Measurements from ENCODE around the gene KCNQ1. TPM values are rescaled to one million over a fixed set of nuclear protein-coding genes. Genes with fewer than 3 reads are reported as not detected.
A peak's percentile ranks its signal among the peaks of the same experiment; 100 is the strongest.

KCNQ1 gene
- total RNA-seq, 1 donor from 2014 or later, result 8.5 TPM

- H3K36me3 Mint-ChIP-seq, result peaks cover 75% of the 10 kb centered on the region
- no peak for TF ChIP-seq CTCF (IDR thresholded peaks at IDR 0.05; ENCODE audit: unreplicated experiment)
- H3K27ac Mint-ChIP-seq, result peak overlapping the region; percentile 82
- peaks cover 73% of the 10 kb centered on the region for H3K9me3 Mint-ChIP-seq
- DNase-seq (ENCODE audit: low spot score in 2 of 2, unreplicated experiment in 2 of 2), result no peak
- H3K4me3 Mint-ChIP-seq, result no peak overlapping the region
- H3K27me3 Mint-ChIP-seq (ENCODE audit: low read depth), result no peaks in the 10 kb centered on the region
- H3K4me1 Mint-ChIP-seq, result peaks cover 3% of the 10 kb centered on the region
Observed at GRCh38 chr11:2647167-2647566, 202.4 kb downstream of the KCNQ1 start.

GRCh38 chr11:2647953-2648352 lies 203.1 kb downstream of the KCNQ1 start:
- DNase-seq (ENCODE audit: low spot score in 2 of 2, unreplicated experiment in 2 of 2), result no peak
- Mint-ChIP-seq H3K27me3 (ENCODE audit: low read depth) (no peaks in the 10 kb centered on the region), H3K36me3 (peaks cover 76% of the 10 kb centered on the region), H3K27ac (no peak overlapping the region), H3K4me1 (peaks cover 3% of the 10 kb centered on the region), H3K4me3 (no peak overlapping the region), H3K9me3 (peaks cover 67% of the 10 kb centered on the region)
- TF ChIP-seq CTCF (IDR thresholded peaks at IDR 0.05; ENCODE audit: unreplicated experiment), result no peak

- TF ChIP-seq CTCF (IDR thresholded peaks at IDR 0.05; ENCODE audit: unreplicated experiment), result no peak
- DNase-seq (ENCODE audit: low spot score in 2 of 2, unreplicated experiment in 2 of 2), result no peak
- Mint-ChIP-seq H3K4me1 (peaks cover 3% of the 10 kb centered on the region), H3K4me3 (no peak overlapping the region), H3K27ac (no peak overlapping the region), H3K9me3 (peaks cover 57% of the 10 kb centered on the region), H3K36me3 (peaks cover 72% of the 10 kb centered on the region), H3K27me3 (ENCODE audit: low read depth) (no peaks in the 10 kb centered on the region)
Observed at GRCh38 chr11:2649400-2649799, 204.6 kb downstream of the KCNQ1 start.

DNA sequence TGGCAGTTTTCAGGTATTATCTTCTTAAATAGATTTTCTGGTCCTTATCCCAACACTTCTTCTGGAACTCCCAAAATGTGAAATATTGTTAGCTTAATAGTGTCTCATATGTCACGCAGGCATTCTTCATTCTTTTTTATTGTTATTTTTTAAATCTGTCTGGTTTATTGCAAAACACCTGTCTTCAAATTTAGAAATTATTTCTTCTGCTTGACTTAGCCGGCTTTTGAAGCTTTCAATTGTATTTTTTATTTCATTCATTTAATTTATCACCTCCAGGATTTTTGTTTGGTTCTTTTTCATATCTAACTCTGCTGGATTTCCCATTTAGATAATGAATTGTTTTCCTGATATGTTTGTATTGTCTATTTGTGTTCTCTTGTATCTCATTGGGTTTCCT lies 205.0 kb downstream of the KCNQ1 start:
- peaks cover 57% of the 10 kb centered on the region for H3K9me3 Mint-ChIP-seq
- H3K36me3 Mint-ChIP-seq, result peaks cover 72% of the 10 kb centered on the region
- H3K27ac Mint-ChIP-seq, result no peak overlapping the region
- no peak for DNase-seq (ENCODE audit: low spot score in 2 of 2, unreplicated experiment in 2 of 2)
- H3K4me3 Mint-ChIP-seq, result no peak overlapping the region
- no peaks in the 10 kb centered on the region for H3K27me3 Mint-ChIP-seq (ENCODE audit: low read depth)
- peaks cover 3% of the 10 kb centered on the region for H3K4me1 Mint-ChIP-seq
- no peak for TF ChIP-seq CTCF (IDR thresholded peaks at IDR 0.05; ENCODE audit: unreplicated experiment)

DNA sequence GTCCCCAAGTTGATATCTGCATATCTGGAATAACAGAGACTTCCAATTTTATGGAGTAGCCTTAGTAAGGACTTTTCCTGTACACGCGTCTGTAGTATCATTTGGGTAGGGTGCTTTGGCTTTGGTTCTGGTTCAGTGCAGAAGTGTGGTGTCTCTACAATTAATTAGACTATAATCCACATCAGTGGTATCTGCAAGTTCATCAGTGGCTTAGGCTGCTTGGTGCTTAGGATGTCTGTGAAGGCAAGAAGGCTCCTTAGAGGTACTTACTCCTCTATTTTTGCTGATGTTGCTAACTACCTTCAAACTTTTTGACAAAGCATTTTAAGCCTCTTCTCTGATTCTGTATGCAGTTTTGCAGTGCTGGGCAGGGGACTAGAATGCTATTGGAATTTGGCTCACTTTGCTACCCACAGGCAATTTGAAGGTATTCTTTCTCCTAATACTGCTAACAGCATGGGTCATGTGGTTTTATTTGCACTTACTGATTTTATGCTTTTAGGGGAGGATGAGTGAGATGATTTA lies 205.6 kb downstream of the KCNQ1 start:
- Mint-ChIP-seq H3K36me3 (peaks cover 74% of the 10 kb centered on the region), H3K27me3 (ENCODE audit: low read depth) (no peaks in the 10 kb centered on the region), H3K4me3 (no peak overlapping the region), H3K4me1 (peaks cover 3% of the 10 kb centered on the region), H3K9me3 (peaks cover 57% of the 10 kb centered on the region), H3K27ac (peak overlapping the region; percentile 1)
- TF ChIP-seq CTCF (IDR thresholded peaks at IDR 0.05; ENCODE audit: unreplicated experiment), result no peak
- no peak for DNase-seq (ENCODE audit: low spot score in 2 of 2, unreplicated experiment in 2 of 2)
